ENCODE results near the gene RARRES1. TPM values are rescaled to one million over a fixed set of nuclear protein-coding genes. Genes with fewer than 3 reads are reported as not detected.

Gene RARRES1
- total RNA-seq, 2 experiments from 2014 or later, result not detected

DNA sequence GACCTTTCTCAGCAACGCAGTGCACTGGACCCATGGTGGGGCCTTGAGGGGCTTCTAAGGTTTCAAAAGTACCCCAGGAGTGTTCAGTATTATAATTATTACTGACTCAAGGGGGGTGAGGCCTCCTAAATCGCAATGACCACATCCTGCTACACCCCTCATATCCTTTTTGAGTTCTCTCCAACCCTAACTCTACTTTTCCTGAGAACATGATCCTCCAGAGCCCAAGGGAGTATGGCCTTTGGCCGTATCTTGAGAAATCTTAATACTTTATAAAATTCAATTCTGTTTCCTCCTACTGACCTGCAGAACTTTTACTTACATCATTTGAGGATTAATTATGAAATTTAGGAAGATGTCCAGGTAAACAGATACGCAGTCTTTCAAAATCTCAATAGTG lies 30.4 kb upstream of the RARRES1 start:
- Histone ChIP-seq H3K4me3 (ENCODE audit: low read depth, low read length, poor library complexity, severe bottlenecking) (no peak overlapping the region), H2AFZ (ENCODE audit: low read length) (no peak overlapping the region), H3K4me1 (ENCODE audit: insufficient read depth, low read length, poor library complexity, severe bottlenecking) (no peaks in the 10 kb centered on the region), H3K9me2 (ENCODE audit: insufficient read depth, low read length) (no peaks in the 10 kb centered on the region), H3K79me2 (ENCODE audit: insufficient read depth, low read depth, low read length) (no peaks in the 10 kb centered on the region), H4K20me1 (ENCODE audit: insufficient read depth, low read length) (no peaks in the 10 kb centered on the region), H3K27ac (ENCODE audit: low read depth, low read length, poor library complexity, severe bottlenecking) (no peak overlapping the region), H3K4me2 (ENCODE audit: low read length) (no peak overlapping the region), H3K36me3 (ENCODE audit: insufficient read depth, low read length) (no peaks in the 10 kb centered on the region), H3K9me3 (ENCODE audit: low read length) (no peaks in the 10 kb centered on the region)
- BruUV-seq (replicated peaks), result no TSS peak
- no peak for DNase-seq (ENCODE audit: low spot score)
- no peak for TF ChIP-seq EZH2phosphoT487 (IDR thresholded peaks at IDR 0.05; ENCODE audit: borderline replicate concordance, low read depth, low read length)
- TF ChIP-seq, protein P1, sequence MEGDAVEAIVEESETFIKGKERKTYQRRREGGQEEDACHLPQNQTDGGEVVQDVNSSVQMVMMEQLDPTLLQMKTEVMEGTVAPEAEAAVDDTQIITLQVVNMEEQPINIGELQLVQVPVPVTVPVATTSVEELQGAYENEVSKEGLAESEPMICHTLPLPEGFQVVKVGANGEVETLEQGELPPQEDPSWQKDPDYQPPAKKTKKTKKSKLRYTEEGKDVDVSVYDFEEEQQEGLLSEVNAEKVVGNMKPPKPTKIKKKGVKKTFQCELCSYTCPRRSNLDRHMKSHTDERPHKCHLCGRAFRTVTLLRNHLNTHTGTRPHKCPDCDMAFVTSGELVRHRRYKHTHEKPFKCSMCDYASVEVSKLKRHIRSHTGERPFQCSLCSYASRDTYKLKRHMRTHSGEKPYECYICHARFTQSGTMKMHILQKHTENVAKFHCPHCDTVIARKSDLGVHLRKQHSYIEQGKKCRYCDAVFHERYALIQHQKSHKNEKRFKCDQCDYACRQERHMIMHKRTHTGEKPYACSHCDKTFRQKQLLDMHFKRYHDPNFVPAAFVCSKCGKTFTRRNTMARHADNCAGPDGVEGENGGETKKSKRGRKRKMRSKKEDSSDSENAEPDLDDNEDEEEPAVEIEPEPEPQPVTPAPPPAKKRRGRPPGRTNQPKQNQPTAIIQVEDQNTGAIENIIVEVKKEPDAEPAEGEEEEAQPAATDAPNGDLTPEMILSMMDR (conservative IDR thresholded peaks at IDR 0.05; ENCODE audit: low read length), result no peak
- CTCF ChIA-PET (ENCODE audit: unreplicated experiment), result no interaction called here
- POLR2A ChIA-PET, result no interaction called here
- intact Hi-C loops (cut with micrococcal nuclease; ENCODE audit: unreplicated experiment), result no loop called here

DNA sequence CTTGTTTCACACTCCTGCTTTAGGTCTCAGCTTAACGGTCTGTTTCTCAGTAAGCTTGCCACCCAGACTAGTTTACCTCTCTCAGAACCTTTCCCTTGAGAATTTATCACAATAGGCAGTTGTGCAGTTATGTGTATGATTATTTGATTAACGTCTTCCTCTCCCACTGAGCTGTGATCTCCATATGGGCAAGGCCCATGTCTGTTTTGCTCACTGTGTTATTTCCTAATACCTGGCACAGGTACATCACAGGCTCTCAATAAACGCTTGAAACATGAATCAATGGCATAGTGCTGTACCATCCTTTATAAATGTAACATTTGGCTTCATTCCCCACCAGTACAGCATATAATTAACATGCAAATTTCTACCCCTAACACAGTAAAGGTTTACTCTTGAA lies 29.1 kb upstream of the RARRES1 start:
- no peaks in the 10 kb centered on the region for H3K9me2 ChIP-seq (ENCODE audit: insufficient read depth, low read length)
- H3K27ac ChIP-seq (ENCODE audit: low read depth, low read length, poor library complexity, severe bottlenecking), result no peak overlapping the region
- ChIA-PET CTCF (ENCODE audit: unreplicated experiment) (no interaction called here), POLR2A (no interaction called here)
- no peak for TF ChIP-seq EZH2phosphoT487 (IDR thresholded peaks at IDR 0.05; ENCODE audit: borderline replicate concordance, low read depth, low read length)
- TF ChIP-seq, protein P1 (conservative IDR thresholded peaks at IDR 0.05; ENCODE audit: low read length), result no peak
- no peaks in the 10 kb centered on the region for H3K79me2 ChIP-seq (ENCODE audit: insufficient read depth, low read depth, low read length)
- no peak overlapping the region for H2AFZ ChIP-seq (ENCODE audit: low read length)
- no peaks in the 10 kb centered on the region for H3K9me3 ChIP-seq (ENCODE audit: low read length)
- no peak overlapping the region for H3K4me2 ChIP-seq (ENCODE audit: low read length)
- no peaks in the 10 kb centered on the region for H4K20me1 ChIP-seq (ENCODE audit: insufficient read depth, low read length)
- H3K36me3 ChIP-seq (ENCODE audit: insufficient read depth, low read length), result no peaks in the 10 kb centered on the region
- no peak overlapping the region for H3K4me3 ChIP-seq (ENCODE audit: low read depth, low read length, poor library complexity, severe bottlenecking)
- BruUV-seq (replicated peaks), result no TSS peak
- H3K4me1 ChIP-seq (ENCODE audit: insufficient read depth, low read length, poor library complexity, severe bottlenecking), result no peaks in the 10 kb centered on the region
- DNase-seq (ENCODE audit: low spot score), result no peak
- intact Hi-C loops (cut with micrococcal nuclease; ENCODE audit: unreplicated experiment), result no loop called here

DNA sequence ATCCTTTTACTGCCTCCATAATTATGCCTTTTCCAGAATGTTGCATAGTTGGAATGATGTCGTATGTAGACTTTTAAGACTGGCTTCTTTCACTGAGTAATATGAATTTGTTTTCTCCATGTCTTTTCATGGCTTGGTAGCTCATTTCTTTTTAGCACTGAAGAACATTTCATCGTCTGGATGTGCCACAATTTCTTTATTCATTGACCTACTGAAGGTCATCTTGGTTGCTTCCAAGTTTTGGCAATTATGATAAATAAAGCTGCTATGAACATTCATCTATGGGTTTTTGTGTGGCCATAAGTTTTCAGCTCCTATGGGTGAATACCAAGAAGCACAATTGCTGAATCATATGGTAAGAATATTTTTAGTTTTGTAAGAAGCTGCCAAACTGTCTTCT lies 23.2 kb upstream of the RARRES1 start:
- no peak overlapping the region for H3K4me2 ChIP-seq (ENCODE audit: low read length)
- H3K79me2 ChIP-seq (ENCODE audit: insufficient read depth, low read depth, low read length), result no peaks in the 10 kb centered on the region
- POLR2A ChIA-PET, result interaction anchor here (0.6 to 1.5 kb wide), 4 partner anchors 12 to 94 kb away, joined by 3 to 4 read pairs (median 4); no protein-coding TSS in a partner anchor
- no peaks in the 10 kb centered on the region for H3K4me1 ChIP-seq (ENCODE audit: insufficient read depth, low read length, poor library complexity, severe bottlenecking)
- TF ChIP-seq EZH2phosphoT487 (IDR thresholded peaks at IDR 0.05; ENCODE audit: borderline replicate concordance, low read depth, low read length), result no peak
- TF ChIP-seq, protein P1 (conservative IDR thresholded peaks at IDR 0.05; ENCODE audit: low read length), result no peak
- DNase-seq (ENCODE audit: low spot score), result no peak
- H3K9me2 ChIP-seq (ENCODE audit: insufficient read depth, low read length), result no peaks in the 10 kb centered on the region
- no peaks in the 10 kb centered on the region for H3K9me3 ChIP-seq (ENCODE audit: low read length)
- BruUV-seq (replicated peaks), result no TSS peak
- no peak overlapping the region for H2AFZ ChIP-seq (ENCODE audit: low read length)
- no peaks in the 10 kb centered on the region for H4K20me1 ChIP-seq (ENCODE audit: insufficient read depth, low read length)
- H3K4me3 ChIP-seq (ENCODE audit: low read depth, low read length, poor library complexity, severe bottlenecking), result no peak overlapping the region
- CTCF ChIA-PET (ENCODE audit: unreplicated experiment), result no interaction called here
- H3K27ac ChIP-seq (ENCODE audit: low read depth, low read length, poor library complexity, severe bottlenecking), result no peak overlapping the region
- H3K36me3 ChIP-seq (ENCODE audit: insufficient read depth, low read length), result no peaks in the 10 kb centered on the region
- intact Hi-C loops (cut with micrococcal nuclease; ENCODE audit: unreplicated experiment), result loop anchor here (5.0 kb wide), 1 partner anchor 692 kb away; no protein-coding TSS in a partner anchor
